Measurements from ENCODE around the gene PCNX1.

Gene PCNX1

GRCh38 chr14:70916799-70917198 lies 9.5 kb downstream of the PCNX1 start:
- Histone ChIP-seq H3K4me3 (peak overlapping the region; percentile 57), H3K9ac (ENCODE audit: insufficient read length) (no peak overlapping the region), H3K27ac (peak overlapping the region; percentile 77), H3K9me3 (ENCODE audit: low read depth, low read length) (no peaks in the 10 kb centered on the region), H3K36me3 (ENCODE audit: insufficient read depth, low read length) (0 out of 2 replicates have a peak, but pooled peaks cover 6% of the 10 kb centered on the region)
- no peak for TF ChIP-seq FOXP2 (optimal IDR thresholded peaks at IDR 0.05; ENCODE audit: control extremely low read depth, extremely low read length, insufficient read depth)
- no peak for TF ChIP-seq EZH2 (IDR thresholded peaks at IDR 0.05)
- TF ChIP-seq POLR2AphosphoS5 (IDR thresholded peaks at IDR 0.05; ENCODE audit: borderline replicate concordance, low read depth, low read length), result no peak; the same call in 1 of the 2 replicates
- peak; percentile 58 for DNase-seq (ENCODE audit: low read depth, low spot score)

GRCh38 chr14:70917633-70918032 lies 10.4 kb downstream of the PCNX1 start:
- no peak overlapping the region for H3K4me3 ChIP-seq
- 0 out of 2 replicates have a peak, but pooled peaks cover 6% of the 10 kb centered on the region for H3K36me3 ChIP-seq (ENCODE audit: insufficient read depth, low read length)
- H3K9ac ChIP-seq (ENCODE audit: insufficient read length), result no peak overlapping the region
- DNase-seq (ENCODE audit: low read depth, low spot score), result no peak
- no peak for TF ChIP-seq FOXP2 (optimal IDR thresholded peaks at IDR 0.05; ENCODE audit: control extremely low read depth, extremely low read length, insufficient read depth)
- TF ChIP-seq POLR2AphosphoS5 (IDR thresholded peaks at IDR 0.05; ENCODE audit: borderline replicate concordance, low read depth, low read length), result no peak
- no peak for TF ChIP-seq EZH2 (IDR thresholded peaks at IDR 0.05)
- H3K9me3 ChIP-seq (ENCODE audit: low read depth, low read length), result no peaks in the 10 kb centered on the region
- peak overlapping the region; percentile 77 for H3K27ac ChIP-seq

DNA sequence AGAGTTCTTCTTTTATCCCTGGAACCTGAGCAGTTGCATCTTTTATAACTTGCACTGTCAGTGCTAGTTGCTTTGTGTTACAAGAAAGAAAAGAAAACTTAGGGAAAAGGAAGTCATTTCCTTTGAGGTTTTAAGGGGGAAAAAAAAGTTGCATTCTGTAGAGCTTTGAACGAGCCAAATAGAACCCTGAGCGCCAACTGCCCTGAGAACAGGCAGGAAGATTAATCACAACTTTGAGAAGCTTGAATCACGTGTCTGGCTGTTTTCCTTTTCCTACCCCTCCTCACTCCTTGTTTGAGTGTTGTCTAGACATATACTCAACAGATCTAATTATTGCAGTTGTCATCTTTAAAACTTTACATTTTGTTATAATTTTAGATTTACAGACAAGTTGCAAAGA lies 12.5 kb downstream of the PCNX1 start:
- H3K4me3 ChIP-seq, result peak overlapping the region; percentile 54; the same call in 1 of the 2 replicates
- no peak overlapping the region for H3K9ac ChIP-seq (ENCODE audit: insufficient read length)
- H3K9me3 ChIP-seq (ENCODE audit: low read depth, low read length), result no peaks in the 10 kb centered on the region
- TF ChIP-seq POLR2AphosphoS5 (IDR thresholded peaks at IDR 0.05; ENCODE audit: borderline replicate concordance, low read depth, low read length), result no peak
- no peak for TF ChIP-seq EZH2 (IDR thresholded peaks at IDR 0.05)
- no peak for DNase-seq (ENCODE audit: low read depth, low spot score)
- 0 out of 2 replicates have a peak, but pooled peaks cover 6% of the 10 kb centered on the region for H3K36me3 ChIP-seq (ENCODE audit: insufficient read depth, low read length)
- H3K27ac ChIP-seq, result peak overlapping the region; percentile 62

DNA sequence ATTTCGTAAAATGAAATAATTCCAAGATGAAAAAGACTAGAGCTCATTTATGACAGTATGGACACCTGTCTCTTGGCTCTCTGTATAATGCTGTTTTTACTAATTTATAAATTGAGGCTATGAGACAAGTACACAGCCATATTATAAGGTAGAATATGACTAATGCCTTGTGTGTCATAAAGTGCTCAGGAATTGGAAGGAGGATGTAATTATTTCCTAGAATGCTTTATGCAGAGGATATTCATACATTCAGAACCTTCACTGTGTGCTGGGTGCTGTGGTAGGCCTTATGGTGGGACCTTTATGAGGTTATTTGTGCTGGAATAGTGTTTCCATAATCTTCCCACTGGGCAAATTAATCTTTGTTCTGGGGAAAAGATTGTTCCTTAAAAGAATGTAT lies 13.3 kb downstream of the PCNX1 start:
- Histone ChIP-seq H3K36me3 (ENCODE audit: insufficient read depth, low read length) (0 out of 2 replicates have a peak, but pooled peaks cover 6% of the 10 kb centered on the region), H3K9ac (ENCODE audit: insufficient read length) (no peak overlapping the region), H3K27ac (peak overlapping the region; percentile 62), H3K9me3 (ENCODE audit: low read depth, low read length) (no peaks in the 10 kb centered on the region), H3K4me3 (no peak overlapping the region)
- no peak for TF ChIP-seq POLR2AphosphoS5 (IDR thresholded peaks at IDR 0.05; ENCODE audit: borderline replicate concordance, low read depth, low read length)
- no peak for TF ChIP-seq EZH2 (IDR thresholded peaks at IDR 0.05)
- TF ChIP-seq FOXP2 (optimal IDR thresholded peaks at IDR 0.05; ENCODE audit: control extremely low read depth, extremely low read length, insufficient read depth), result no peak
- DNase-seq (ENCODE audit: low read depth, low spot score), result no peak

DNA sequence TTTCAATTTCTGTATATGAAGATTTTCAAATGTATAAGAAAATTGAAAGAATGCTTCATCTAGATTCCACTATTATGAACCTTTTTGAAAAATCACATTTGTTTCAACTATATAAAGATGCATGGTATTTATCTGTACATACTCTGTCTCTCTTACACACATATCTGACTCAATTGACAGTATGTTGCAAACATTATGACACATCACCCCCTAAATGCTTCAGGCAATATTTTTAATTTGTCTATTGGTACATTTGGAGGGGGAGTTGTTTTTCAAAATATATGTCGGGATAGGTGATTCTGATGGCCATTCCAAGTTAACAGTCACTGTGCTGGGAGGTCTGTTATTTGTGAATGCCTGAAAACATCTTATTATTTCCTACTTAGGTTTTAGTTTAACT lies 14.4 kb downstream of the PCNX1 start:
- 0 out of 2 replicates have a peak, but pooled peaks cover 6% of the 10 kb centered on the region for H3K36me3 ChIP-seq (ENCODE audit: insufficient read depth, low read length)
- no peak for TF ChIP-seq FOXP2 (optimal IDR thresholded peaks at IDR 0.05; ENCODE audit: control extremely low read depth, extremely low read length, insufficient read depth)
- no peak for TF ChIP-seq POLR2AphosphoS5 (IDR thresholded peaks at IDR 0.05; ENCODE audit: borderline replicate concordance, low read depth, low read length)
- TF ChIP-seq EZH2 (IDR thresholded peaks at IDR 0.05), result no peak
- H3K27ac ChIP-seq, result peak overlapping the region; percentile 62
- H3K9me3 ChIP-seq (ENCODE audit: low read depth, low read length), result no peaks in the 10 kb centered on the region
- H3K4me3 ChIP-seq, result peak overlapping the region; percentile 24; the same call in 1 of the 2 replicates
- no peak overlapping the region for H3K9ac ChIP-seq (ENCODE audit: insufficient read length)
- DNase-seq (ENCODE audit: low read depth, low spot score), result no peak

- Histone ChIP-seq H3K36me3 (ENCODE audit: insufficient read depth, low read length) (no peaks in the 10 kb centered on the region), H3K9me3 (ENCODE audit: low read depth, low read length) (no peaks in the 10 kb centered on the region), H3K4me3 (no peak overlapping the region), H3K27ac (no peak overlapping the region), H3K9ac (ENCODE audit: insufficient read length) (no peak overlapping the region)
- DNase-seq (ENCODE audit: low read depth, low spot score), result no peak
- TF ChIP-seq EZH2 (IDR thresholded peaks at IDR 0.05) (no peak), POLR2AphosphoS5 (IDR thresholded peaks at IDR 0.05; ENCODE audit: borderline replicate concordance, low read depth, low read length) (no peak), FOXP2 (optimal IDR thresholded peaks at IDR 0.05; ENCODE audit: control extremely low read depth, extremely low read length, insufficient read depth) (no peak)
Measured at GRCh38 chr14:70924521-70924920, 17.3 kb downstream of the PCNX1 start.

DNA sequence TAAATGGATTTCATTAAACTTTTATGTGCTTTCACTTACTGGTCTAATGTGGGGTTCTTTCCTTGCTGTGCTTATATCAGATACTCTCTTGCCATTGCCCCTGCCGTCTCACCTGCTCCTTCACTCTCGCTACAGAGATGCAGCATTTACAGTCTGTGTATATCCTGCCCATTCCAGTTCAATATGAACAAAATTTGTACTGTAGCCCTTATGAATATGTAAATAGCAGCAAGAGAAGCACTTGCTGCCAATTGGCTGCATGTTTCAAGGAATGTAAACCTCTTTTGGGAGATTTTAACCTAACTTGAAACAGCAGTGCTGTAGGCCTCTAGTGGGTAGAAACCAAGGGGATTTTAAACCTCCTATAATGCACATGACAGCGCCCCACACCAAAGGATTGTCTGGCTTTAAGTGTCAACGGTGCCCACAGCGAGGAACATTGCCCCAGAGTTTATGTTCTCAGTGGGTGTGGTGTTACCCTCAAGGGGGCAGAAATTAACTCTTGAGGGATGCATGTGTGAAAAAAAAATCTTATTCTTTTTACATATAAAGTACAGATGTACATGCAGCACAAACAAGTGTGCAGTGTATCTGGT lies 19.1 kb downstream of the PCNX1 start:
- TF ChIP-seq EZH2 (IDR thresholded peaks at IDR 0.05) (no peak), POLR2AphosphoS5 (IDR thresholded peaks at IDR 0.05; ENCODE audit: borderline replicate concordance, low read depth, low read length) (no peak), FOXP2 (optimal IDR thresholded peaks at IDR 0.05; ENCODE audit: control extremely low read depth, extremely low read length, insufficient read depth) (no peak)
- Histone ChIP-seq H3K9me3 (ENCODE audit: low read depth, low read length) (no peaks in the 10 kb centered on the region), H3K36me3 (ENCODE audit: insufficient read depth, low read length) (no peaks in the 10 kb centered on the region), H3K4me3 (no peak overlapping the region), H3K27ac (peak overlapping the region; percentile 15; the same call in 1 of the 2 replicates), H3K9ac (ENCODE audit: insufficient read length) (no peak overlapping the region)
- no peak for DNase-seq (ENCODE audit: low read depth, low spot score)

- no peak for DNase-seq (ENCODE audit: low read depth, low spot score)
- Histone ChIP-seq H3K27ac (no peak overlapping the region), H3K4me3 (no peak overlapping the region), H3K9me3 (ENCODE audit: low read depth, low read length) (peaks cover 3% of the 10 kb centered on the region; the same call in 1 of the 2 replicates), H3K9ac (ENCODE audit: insufficient read length) (no peak overlapping the region), H3K36me3 (ENCODE audit: insufficient read depth, low read length) (no peaks in the 10 kb centered on the region)
- TF ChIP-seq FOXP2 (optimal IDR thresholded peaks at IDR 0.05; ENCODE audit: control extremely low read depth, extremely low read length, insufficient read depth) (no peak), POLR2AphosphoS5 (IDR thresholded peaks at IDR 0.05; ENCODE audit: borderline replicate concordance, low read depth, low read length) (no peak), EZH2 (IDR thresholded peaks at IDR 0.05) (no peak)
Measured at GRCh38 chr14:70931008-70931407, 23.7 kb downstream of the PCNX1 start.

Data from SK-N-MC (cell line).